Activated naive CD8-positive, alpha-beta T cell treated with anti-CD3 and anti-CD28 coated beads, Interleukin-2, amount 10 ng/mL, durations not matched to agents 7 days and 5 days (primary cell): ENCODE measurements around the gene TRIM46. TPM values are rescaled to one million over a fixed set of nuclear protein-coding genes. Genes with fewer than 3 reads are reported as not detected.

Source experiments
- ATAC-seq: fragments of 150-1000 bp; cut with Tn5 transposase; one replicate; pipeline ENCODE4 v1.10.0; 2021; ENCODE audit warnings: low read depth, moderate library complexity
- POLR2A ChIA-PET: fragments of 350-600 bp; sonication (Branson Sonifier 250); formaldehyde crosslinking; loops from one replicate; lab custom pipeline; 2021; ENCODE audit warnings: antibody characterized with exemption; lab: Charles Lee
- DNase-seq: peaks from one replicate; pipeline ENCODE4 v3.0.0; 2021
- H3K27ac Mint-ChIP-seq: one replicate; pipeline ENCODE4 v1.8.0; 2022; ENCODE audit warnings: mild to moderate bottlenecking, mixed read lengths
- H3K27me3 Mint-ChIP-seq: one replicate; pipeline ENCODE4 v1.8.0; 2022; ENCODE audit warnings: mild to moderate bottlenecking, moderate library complexity, mixed read lengths
- H3K36me3 Mint-ChIP-seq: one replicate; pipeline ENCODE4 v1.8.0; 2021; ENCODE audit warnings: mild to moderate bottlenecking, mixed read lengths
- H3K4me1 Mint-ChIP-seq: one replicate; pipeline ENCODE4 v1.8.0; 2021; ENCODE audit warnings: mixed read lengths
- H3K4me3 Mint-ChIP-seq: one replicate; pipeline ENCODE4 v1.8.0; 2022; ENCODE audit warnings: mild to moderate bottlenecking, moderate library complexity, mixed read lengths
- H3K9me3 Mint-ChIP-seq: one replicate; pipeline ENCODE4 v1.8.0; 2021; ENCODE audit warnings: mixed read lengths
- total RNA-seq, 2 experiments: library from RNA; stranded (reverse); gene quantifications; one replicate each; pipeline ENCODE4 v1.2.3, GENCODE V29; 2021

Gene TRIM46
- total RNA-seq, 2 experiments from 2014 or later: 12.4 to 13.4 TPM

DNA sequence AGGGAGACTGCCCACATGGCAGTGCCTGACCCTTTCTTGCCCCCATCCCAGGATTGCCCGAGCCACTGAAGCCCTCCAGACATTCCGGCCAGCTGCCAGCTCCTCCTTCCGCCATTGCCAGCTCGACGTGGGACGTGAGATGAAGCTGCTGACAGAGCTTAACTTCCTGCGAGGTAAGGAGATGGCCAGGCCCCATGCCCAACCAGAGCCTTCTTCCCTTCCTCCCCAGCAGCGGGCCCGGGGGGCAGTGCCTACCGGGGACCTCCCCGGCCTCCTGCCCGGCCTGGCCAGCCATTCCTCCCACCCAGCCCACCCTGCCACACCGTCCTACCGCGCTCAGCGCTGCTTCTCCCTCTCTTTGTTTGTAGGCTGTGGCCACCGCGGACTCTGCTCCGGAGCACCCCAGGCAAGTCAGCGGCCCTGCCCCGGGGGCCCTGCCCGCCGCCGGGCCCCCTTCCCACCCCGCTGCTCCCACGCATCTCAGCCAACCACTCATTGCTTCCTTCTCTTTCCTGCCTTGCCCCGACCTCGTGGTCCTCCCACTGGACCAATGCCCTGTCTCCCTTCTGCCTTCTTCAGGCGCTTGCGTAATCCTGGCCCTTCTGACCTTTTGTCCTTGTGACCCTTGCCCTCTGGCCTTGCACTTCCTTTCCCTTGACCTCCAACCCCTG is 4.9 kb downstream of the TRIM46 start:
- H3K4me3 Mint-ChIP-seq: no peak overlapping the region
- no peak for ATAC-seq
- peaks cover 16% of the 10 kb centered on the region for H3K36me3 Mint-ChIP-seq
- no peaks in the 10 kb centered on the region for H3K9me3 Mint-ChIP-seq
- H3K4me1 Mint-ChIP-seq: peaks cover 16% of the 10 kb centered on the region
- POLR2A ChIA-PET: interaction anchor here (1.5 to 2.0 kb wide), 2 partner anchors 13 to 14 kb away, joined by 4 to 7 read pairs; no protein-coding TSS in a partner anchor
- H3K27me3 Mint-ChIP-seq: no peaks in the 10 kb centered on the region
- DNase-seq: peak; percentile 29
- peak overlapping the region; percentile 9 for H3K27ac Mint-ChIP-seq

DNA sequence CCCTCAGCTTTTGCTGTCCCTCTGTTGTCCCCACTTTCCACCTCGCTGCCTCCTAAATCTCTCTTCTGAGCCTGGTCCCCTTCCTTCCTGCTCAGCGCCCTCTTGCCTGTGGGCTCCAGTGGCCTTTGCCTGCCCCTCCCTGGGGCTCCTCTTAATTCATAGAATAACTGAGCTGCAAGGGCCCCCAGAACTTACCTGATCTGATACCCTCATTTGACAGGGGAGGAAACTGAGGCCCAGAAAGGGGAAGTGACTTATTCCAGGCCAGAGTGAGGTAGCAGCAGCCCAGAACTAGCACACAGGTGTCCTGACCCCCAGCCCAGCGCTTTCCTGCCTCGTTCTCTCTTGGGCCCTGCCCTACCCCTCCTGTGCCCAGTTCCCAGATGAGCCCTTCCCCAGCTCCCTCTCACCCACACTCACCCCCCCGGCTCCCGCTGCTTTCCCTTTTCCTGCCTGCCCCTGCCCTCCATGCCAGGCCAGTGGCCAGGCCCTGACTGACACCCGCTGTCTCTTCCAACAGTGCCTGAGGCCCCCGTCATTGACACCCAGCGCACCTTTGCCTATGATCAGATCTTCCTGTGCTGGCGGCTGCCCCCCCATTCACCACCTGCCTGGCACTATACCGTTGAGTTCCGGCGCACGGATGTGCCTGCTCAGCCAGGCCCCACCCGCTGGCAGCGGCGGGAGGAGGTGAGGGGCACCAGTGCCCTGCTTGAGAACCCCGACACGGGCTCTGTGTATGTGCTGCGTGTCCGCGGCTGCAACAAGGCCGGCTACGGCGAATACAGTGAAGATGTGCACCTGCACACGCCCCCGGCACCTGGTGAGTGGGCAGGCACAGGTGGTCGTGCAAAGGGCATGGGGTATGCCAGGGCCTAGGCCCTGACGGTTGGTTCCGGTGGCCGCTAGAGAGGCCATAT is 5.7 kb downstream of the TRIM46 start:
- Mint-ChIP-seq H3K4me1 (peaks cover 14% of the 10 kb centered on the region), H3K36me3 (peaks cover 18% of the 10 kb centered on the region), H3K4me3 (no peak overlapping the region), H3K27me3 (no peaks in the 10 kb centered on the region), H3K27ac (peak overlapping the region; percentile 9), H3K9me3 (no peaks in the 10 kb centered on the region)
- POLR2A ChIA-PET: no interaction called here
- DNase-seq: peak; percentile 19
- ATAC-seq: no peak

DNA sequence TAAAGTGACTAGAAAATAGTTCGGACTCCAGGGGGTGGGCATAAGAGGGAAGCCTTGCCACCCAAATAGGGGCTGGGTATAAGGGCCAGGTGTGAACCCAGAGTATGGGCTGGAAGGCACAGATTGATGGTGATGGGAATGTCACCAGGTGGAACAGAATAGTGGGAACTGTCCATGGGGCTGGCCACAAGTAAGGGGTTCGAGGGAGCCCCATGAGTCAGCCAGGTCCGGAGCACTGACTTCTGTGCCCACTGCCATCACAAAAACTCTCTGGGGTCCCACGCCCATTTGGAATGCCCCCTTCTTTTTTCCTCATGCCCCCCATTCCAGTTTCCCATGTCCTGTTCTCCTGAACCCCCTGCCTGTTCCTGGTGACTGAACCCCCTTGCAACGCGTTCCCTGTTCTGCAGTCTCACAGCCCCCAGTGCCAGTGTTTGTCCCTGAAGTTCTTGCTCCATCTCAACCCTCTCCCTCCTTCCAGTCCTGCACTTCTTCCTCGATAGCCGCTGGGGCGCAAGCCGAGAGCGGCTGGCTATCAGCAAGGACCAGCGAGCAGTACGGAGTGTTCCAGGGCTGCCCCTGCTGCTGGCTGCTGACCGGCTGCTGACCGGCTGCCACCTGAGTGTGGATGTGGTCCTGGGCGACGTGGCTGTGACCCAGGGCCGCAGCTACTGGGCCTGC is 7.9 kb downstream of the TRIM46 start:
- H3K4me3 Mint-ChIP-seq: no peak overlapping the region
- POLR2A ChIA-PET: interaction anchor here (1.2 kb wide), 1 partner anchor 46 kb away, joined by 3 read pairs; no protein-coding TSS in a partner anchor
- H3K27ac Mint-ChIP-seq: no peak overlapping the region
- H3K27me3 Mint-ChIP-seq: no peaks in the 10 kb centered on the region
- no peak for DNase-seq
- ATAC-seq: no peak
- H3K36me3 Mint-ChIP-seq: peaks cover 18% of the 10 kb centered on the region
- peaks cover 6% of the 10 kb centered on the region for H3K4me1 Mint-ChIP-seq
- no peaks in the 10 kb centered on the region for H3K9me3 Mint-ChIP-seq

DNA sequence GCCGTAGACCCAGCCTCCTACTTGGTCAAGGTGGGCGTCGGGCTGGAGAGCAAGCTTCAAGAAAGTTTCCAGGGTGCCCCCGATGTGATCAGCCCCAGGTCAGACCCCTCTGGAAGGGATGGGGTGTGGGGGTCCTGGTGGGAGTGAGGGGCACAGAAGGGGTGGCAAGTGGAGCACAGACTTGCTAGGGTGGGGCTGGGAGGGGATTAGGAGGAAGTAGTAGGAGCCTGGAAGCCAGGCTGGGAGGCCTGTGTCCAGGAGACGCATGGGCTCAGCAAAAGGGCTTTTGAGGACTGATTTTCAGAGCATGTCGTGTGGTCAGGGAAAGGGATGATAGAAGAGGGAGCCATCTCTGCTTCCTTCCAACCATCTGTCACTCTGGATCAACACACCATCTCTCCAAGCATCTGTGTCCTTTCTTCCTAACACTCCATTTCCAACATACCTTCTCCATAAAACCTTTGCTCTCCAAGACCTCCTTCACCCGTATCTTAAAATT is 8.5 kb downstream of the TRIM46 start:
- Mint-ChIP-seq H3K4me1 (no peaks in the 10 kb centered on the region), H3K27me3 (no peaks in the 10 kb centered on the region), H3K4me3 (no peak overlapping the region), H3K9me3 (no peaks in the 10 kb centered on the region), H3K36me3 (peaks cover 18% of the 10 kb centered on the region), H3K27ac (no peak overlapping the region)
- ATAC-seq (no peak), DNase-seq (no peak)
- POLR2A ChIA-PET: no interaction called here

DNA sequence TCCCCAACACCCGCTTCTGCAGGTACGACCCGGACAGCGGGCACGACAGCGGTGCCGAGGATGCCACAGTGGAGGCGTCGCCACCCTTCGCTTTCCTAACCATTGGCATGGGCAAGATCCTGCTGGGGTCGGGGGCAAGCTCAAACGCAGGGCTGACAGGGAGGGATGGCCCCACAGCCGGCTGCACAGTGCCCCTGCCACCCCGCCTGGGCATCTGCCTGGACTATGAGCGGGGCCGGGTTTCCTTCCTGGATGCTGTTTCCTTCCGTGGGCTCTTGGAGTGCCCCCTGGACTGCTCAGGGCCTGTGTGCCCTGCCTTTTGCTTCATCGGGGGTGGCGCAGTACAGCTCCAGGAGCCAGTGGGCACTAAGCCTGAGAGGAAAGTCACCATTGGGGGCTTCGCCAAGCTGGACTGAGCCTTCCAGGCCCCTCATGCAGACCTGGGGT is 10.1 kb downstream of the TRIM46 start:
- Mint-ChIP-seq H3K36me3 (peaks cover 17% of the 10 kb centered on the region), H3K9me3 (no peaks in the 10 kb centered on the region), H3K4me1 (peaks cover 4% of the 10 kb centered on the region), H3K27me3 (no peaks in the 10 kb centered on the region), H3K27ac (peak overlapping the region; percentile 37), H3K4me3 (no peak overlapping the region)
- DNase-seq (no peak), ATAC-seq (no peak)
- POLR2A ChIA-PET: interaction anchor here (1.2 kb wide), 1 partner anchor 9 kb away, joined by 8 read pairs; no protein-coding TSS in a partner anchor

DNA sequence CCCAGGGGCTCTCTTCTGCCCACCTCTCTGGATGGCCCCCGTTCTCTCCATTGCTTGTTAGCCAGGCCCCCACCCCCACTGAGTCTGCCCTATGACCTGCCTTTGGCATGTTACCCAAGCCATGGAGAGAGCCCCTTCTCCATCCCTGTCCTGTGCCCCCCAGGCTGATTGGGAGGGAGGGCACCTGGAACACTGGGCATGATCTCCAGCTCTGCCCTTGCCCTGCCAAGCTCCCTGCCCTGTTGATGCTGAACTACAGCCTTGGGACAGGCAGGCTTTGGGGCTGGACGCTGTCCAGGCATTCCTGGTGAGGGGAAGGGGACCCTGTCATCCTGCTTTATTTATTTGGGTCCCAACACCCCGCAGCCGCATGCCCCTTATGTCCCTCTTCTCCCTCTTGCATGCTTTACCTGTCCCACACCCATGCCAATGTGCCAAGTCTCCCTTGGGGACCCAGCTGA is 10.7 kb downstream of the TRIM46 start:
- Mint-ChIP-seq H3K9me3 (no peaks in the 10 kb centered on the region), H3K27me3 (no peaks in the 10 kb centered on the region), H3K4me3 (no peak overlapping the region), H3K4me1 (peaks cover 4% of the 10 kb centered on the region), H3K36me3 (peaks cover 13% of the 10 kb centered on the region), H3K27ac (peak overlapping the region; percentile 37)
- no peak for DNase-seq
- ATAC-seq: no peak
- POLR2A ChIA-PET: interaction anchor here (0.9 to 1.8 kb wide), 3 partner anchors 9 to 10 kb away, joined by 3 to 8 read pairs (median 4); partner anchors contain the start of gene TRIM46

DNA sequence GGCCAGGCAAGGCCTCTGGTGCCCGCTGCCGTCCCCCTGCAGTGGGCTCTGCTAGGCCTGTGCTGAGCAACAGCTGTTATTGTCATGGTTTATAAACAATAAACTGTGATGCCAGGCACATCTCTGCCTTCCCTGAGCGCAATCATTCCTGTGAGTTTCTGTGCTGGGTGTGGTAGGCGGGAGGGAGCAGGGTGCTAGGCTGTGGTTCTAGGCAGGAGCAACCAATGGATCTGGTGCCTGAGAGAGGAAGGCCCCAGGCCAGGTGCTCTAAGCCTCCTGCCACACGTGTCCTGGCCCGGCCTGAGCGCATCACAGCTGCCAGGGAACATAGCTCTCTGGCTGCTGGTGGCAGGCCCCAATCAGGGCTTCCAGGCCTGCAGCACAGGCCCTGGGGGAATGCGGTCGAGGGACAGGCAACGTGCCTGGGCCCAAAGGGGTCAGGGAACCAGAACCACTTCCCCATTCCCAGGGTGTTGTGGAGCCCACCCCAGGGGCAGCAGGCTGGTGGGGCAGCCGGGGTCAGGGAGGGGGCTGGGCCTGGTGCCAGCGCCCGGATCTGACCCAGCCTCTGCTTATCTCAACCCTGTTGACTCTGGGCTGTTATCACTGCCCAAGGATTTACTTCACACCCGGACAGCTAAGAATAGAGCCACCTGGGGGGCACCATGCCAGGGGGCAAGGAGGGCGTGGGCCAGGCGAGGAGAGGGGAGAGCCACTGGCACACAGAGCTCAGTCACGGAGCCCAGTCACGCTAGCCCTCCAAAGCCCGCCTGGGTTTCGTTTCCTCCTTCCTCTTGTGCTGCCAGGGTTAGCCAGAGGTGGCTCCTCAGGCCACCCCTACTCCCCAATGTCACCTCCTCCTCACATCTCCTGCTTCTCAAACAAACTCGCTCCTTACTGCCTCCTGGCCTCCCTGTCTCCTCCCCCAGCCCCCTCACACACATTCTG is 11.5 kb downstream of the TRIM46 start:
- ATAC-seq (no peak), DNase-seq (no peak)
- H3K27ac Mint-ChIP-seq: no peak overlapping the region
- POLR2A ChIA-PET: interaction anchor here (0.9 to 1.8 kb wide), 2 partner anchors 9 to 11 kb away, joined by 3 to 4 read pairs; partner anchors contain the start of gene TRIM46
- no peak overlapping the region for H3K4me3 Mint-ChIP-seq
- H3K9me3 Mint-ChIP-seq: no peaks in the 10 kb centered on the region
- no peaks in the 10 kb centered on the region for H3K27me3 Mint-ChIP-seq
- peaks cover 4% of the 10 kb centered on the region for H3K4me1 Mint-ChIP-seq
- H3K36me3 Mint-ChIP-seq: peaks cover 11% of the 10 kb centered on the region

DNA sequence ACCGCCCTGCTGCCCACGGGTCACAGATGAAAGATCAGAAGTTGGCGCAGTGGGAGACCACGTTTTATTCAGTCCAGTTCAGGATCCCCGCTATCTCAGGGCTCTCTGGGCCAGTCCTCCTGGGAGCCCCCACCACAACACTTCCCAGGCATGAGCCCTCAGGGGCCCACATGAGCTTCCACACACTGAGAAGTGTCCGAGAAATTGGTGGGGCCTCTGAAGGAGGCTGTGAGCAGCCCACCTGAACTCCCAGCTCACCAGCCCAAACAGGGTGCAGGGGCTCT is 12.1 kb downstream of the TRIM46 start:
- H3K36me3 Mint-ChIP-seq: peaks cover 11% of the 10 kb centered on the region
- no peak overlapping the region for H3K27ac Mint-ChIP-seq
- H3K4me3 Mint-ChIP-seq: no peak overlapping the region
- no peaks in the 10 kb centered on the region for H3K27me3 Mint-ChIP-seq
- H3K4me1 Mint-ChIP-seq: peaks cover 4% of the 10 kb centered on the region
- POLR2A ChIA-PET: interaction anchor here (1.8 kb wide), 1 partner anchor 12 kb away, joined by 4 read pairs; the partner anchor contains the start of gene TRIM46
- no peak for ATAC-seq
- no peaks in the 10 kb centered on the region for H3K9me3 Mint-ChIP-seq
- no peak for DNase-seq

DNA sequence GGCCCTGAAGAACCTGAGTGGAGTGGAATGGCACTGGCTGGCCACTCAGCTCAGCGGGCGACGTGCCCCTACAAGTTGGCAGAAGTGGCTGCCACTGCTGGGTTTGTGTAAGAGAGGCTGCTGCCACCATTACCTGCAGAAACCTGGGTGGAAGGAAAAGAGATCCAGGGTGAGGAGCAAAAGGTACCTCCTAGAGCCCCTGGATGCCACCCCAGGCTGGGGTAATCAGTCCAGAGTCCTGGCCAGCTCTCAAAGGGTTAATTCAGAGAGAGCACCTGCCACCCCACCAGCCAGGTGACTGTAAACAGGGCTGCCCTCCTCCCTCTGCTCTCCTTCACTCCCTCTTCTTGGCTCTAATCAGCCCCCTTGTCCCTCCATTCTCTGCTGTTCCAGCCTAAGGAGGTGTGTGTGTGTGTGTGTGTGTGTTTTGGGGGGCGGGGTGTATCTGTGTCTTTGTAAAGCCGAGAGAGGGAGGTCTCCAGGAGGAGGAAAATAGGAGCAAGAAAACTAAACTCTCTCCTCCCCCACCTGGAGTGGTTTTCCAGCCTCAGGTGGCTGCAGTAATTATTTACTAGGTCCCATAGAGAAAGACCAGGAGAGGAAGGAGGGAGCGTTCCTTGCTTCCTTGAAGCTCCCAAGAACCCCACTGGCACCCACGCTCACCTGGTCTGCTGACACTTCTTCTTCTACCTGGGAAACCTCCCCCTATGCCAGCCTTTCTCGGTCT is 12.6 kb downstream of the TRIM46 start:
- Mint-ChIP-seq H3K9me3 (no peaks in the 10 kb centered on the region), H3K4me3 (no peak overlapping the region), H3K36me3 (peaks cover 10% of the 10 kb centered on the region), H3K27me3 (no peaks in the 10 kb centered on the region), H3K27ac (no peak overlapping the region), H3K4me1 (peaks cover 4% of the 10 kb centered on the region)
- POLR2A ChIA-PET: interaction anchor here (1.8 kb wide), 1 partner anchor 12 kb away, joined by 4 read pairs; the partner anchor contains the start of gene TRIM46
- ATAC-seq: no peak
- DNase-seq: no peak

DNA sequence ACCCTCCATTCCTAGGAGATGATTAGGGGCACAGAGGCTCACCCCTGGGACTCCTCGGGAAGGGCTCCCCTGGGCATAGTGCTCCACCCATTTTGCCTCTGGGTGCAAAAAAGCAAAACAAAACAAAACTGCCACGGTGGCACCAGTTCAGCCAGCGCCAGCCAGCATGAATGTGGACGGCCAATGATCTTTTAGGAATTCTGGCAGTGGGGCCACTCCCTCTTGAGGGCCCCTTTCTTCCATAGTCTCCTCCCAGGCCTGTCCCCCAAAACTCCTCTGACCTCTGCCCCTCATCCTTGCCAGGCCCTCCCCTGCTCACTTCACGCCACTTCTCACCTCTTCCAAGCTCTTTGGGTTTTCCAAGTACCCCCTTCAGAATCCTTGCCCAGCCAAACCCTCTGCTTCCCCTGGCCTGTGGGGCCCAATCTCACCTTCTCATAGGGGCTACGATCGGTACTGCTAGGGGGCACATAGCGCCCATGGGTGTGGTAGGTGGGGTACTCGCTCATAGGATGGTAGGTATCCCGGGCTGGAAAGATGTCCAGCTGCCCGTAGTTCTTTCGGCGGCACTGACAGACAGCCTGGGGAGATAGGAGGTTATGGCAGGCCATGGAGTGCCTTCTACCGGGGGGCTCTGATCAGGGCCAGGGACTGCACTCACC is 13.3 kb downstream of the TRIM46 start:
- H3K27ac Mint-ChIP-seq: peak overlapping the region; percentile 3

DNA sequence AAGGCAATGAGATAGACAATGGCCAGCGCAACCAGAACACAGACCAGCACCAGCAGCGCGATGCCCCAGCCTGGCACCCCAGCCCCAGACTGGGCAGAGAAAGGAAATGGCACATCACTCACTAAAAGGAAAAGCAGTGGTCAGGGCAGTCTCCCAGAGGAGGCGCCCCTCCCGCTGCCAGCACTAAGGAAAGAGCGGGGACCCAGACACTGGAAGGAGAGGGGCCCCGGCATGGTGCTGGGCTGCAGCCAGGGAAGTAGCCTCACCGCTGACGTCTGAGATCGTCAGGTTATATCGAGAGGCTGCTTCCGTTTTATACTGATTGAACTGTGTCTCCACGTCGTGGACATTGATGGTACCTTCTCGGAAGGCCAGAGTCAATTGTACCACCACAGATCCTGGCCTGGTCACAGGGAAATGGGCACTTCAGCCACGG is 13.8 kb downstream of the TRIM46 start:
- H3K36me3 Mint-ChIP-seq: peaks cover 9% of the 10 kb centered on the region
- POLR2A ChIA-PET: no interaction called here
- no peak overlapping the region for H3K27ac Mint-ChIP-seq
- H3K4me1 Mint-ChIP-seq: peaks cover 11% of the 10 kb centered on the region
- H3K4me3 Mint-ChIP-seq: no peak overlapping the region
- H3K27me3 Mint-ChIP-seq: no peaks in the 10 kb centered on the region
- DNase-seq (no peak), ATAC-seq (no peak)
- no peaks in the 10 kb centered on the region for H3K9me3 Mint-ChIP-seq

More for the DNA sequence above, 13.3 kb downstream of the TRIM46 start:
- H3K36me3 Mint-ChIP-seq: peaks cover 9% of the 10 kb centered on the region
- H3K4me3 Mint-ChIP-seq: no peak overlapping the region
- DNase-seq: no peak
- H3K27me3 Mint-ChIP-seq: no peaks in the 10 kb centered on the region
- peaks cover 6% of the 10 kb centered on the region for H3K4me1 Mint-ChIP-seq
- POLR2A ChIA-PET: no interaction called here
- no peak for ATAC-seq
- no peaks in the 10 kb centered on the region for H3K9me3 Mint-ChIP-seq
